IPS-18c (cell line): ENCODE results near the gene MKS1.

Source experiments
- H3K4me3 ChIP-seq: 2 replicates; pipeline ENCODE4 v1.7.0; 2013; ENCODE audit warnings: low read depth, mild to moderate bottlenecking, low read length, moderate library complexity; ENCODE audit not compliant: insufficient read depth
- H3K9me3 ChIP-seq: one replicate; pipeline ENCODE4 v1.6.1; 2013; ENCODE audit warnings: mild to moderate bottlenecking, low read length, moderate library complexity; ENCODE audit not compliant: control insufficient read depth, insufficient read depth

MKS1 gene

GRCh38 chr17:58189436-58190146 lies 29.5 kb downstream of the MKS1 start:
- Histone ChIP-seq H3K4me3 (no peak overlapping the region), H3K9me3 (peaks cover 2% of the 10 kb centered on the region)

- Histone ChIP-seq H3K4me3 (no peak overlapping the region), H3K9me3 (no peaks in the 10 kb centered on the region)
Observed at GRCh38 chr17:58187675-58188074, 31.4 kb downstream of the MKS1 start.

- no peaks in the 10 kb centered on the region for H3K9me3 ChIP-seq
Observed at GRCh38 chr17:58187063-58187462, 32.0 kb downstream of the MKS1 start.

GRCh38 chr17:58186591-58186990 lies 32.5 kb downstream of the MKS1 start:
- no peaks in the 10 kb centered on the region for H3K9me3 ChIP-seq
- H3K4me3 ChIP-seq: no peak overlapping the region

More at GRCh38 chr17:58187063-58187462, 32.0 kb downstream of the MKS1 start:
- no peak overlapping the region for H3K4me3 ChIP-seq

- no peak overlapping the region for H3K4me3 ChIP-seq
- no peaks in the 10 kb centered on the region for H3K9me3 ChIP-seq
Observed at GRCh38 chr17:58184986-58185761, 33.9 kb downstream of the MKS1 start.

- Histone ChIP-seq H3K4me3 (no peak overlapping the region), H3K9me3 (no peaks in the 10 kb centered on the region)
Observed at GRCh38 chr17:58184308-58184985, 34.6 kb downstream of the MKS1 start.

- Histone ChIP-seq H3K9me3 (no peaks in the 10 kb centered on the region), H3K4me3 (no peak overlapping the region)
Observed at GRCh38 chr17:58183514-58183913, 35.5 kb downstream of the MKS1 start.

- H3K4me3 ChIP-seq: no peak overlapping the region
- no peaks in the 10 kb centered on the region for H3K9me3 ChIP-seq
Observed at GRCh38 chr17:58181796-58182195, 37.3 kb downstream of the MKS1 start.

GRCh38 chr17:58176200-58176599 lies 42.9 kb downstream of the MKS1 start:
- Histone ChIP-seq H3K4me3 (no peak overlapping the region), H3K9me3 (no peaks in the 10 kb centered on the region)

GRCh38 chr17:58174871-58175270 lies 44.2 kb downstream of the MKS1 start:
- Histone ChIP-seq H3K4me3 (no peak overlapping the region), H3K9me3 (no peaks in the 10 kb centered on the region)

GRCh38 chr17:58172369-58173071 lies 46.5 kb downstream of the MKS1 start:
- no peak overlapping the region for H3K4me3 ChIP-seq
- no peaks in the 10 kb centered on the region for H3K9me3 ChIP-seq

GRCh38 chr17:58170622-58171021 lies 48.4 kb downstream of the MKS1 start:
- Histone ChIP-seq H3K9me3 (no peaks in the 10 kb centered on the region), H3K4me3 (no peak overlapping the region)

- Histone ChIP-seq H3K4me3 (no peak within 1 kb of the TSS), H3K9me3 (no peaks in the 10 kb centered on the region)
Observed at GRCh38 chr17:58166682-58167081, 52.4 kb downstream of the MKS1 start, which contains the start of gene OR4D2. Gene OR4D2 (plus strand): TSS chr17:58166982. CDS start chr17:58169656, 2,674 bp downstream.

- Histone ChIP-seq H3K4me3 (no peak overlapping the region), H3K9me3 (no peaks in the 10 kb centered on the region)
Observed at GRCh38 chr17:58165981-58166380, 53.1 kb downstream of the MKS1 start.

GRCh38 chr17:58161566-58161965 lies 57.5 kb downstream of the MKS1 start:
- Histone ChIP-seq H3K9me3 (no peaks in the 10 kb centered on the region), H3K4me3 (no peak overlapping the region)

- Histone ChIP-seq H3K9me3 (no peaks in the 10 kb centered on the region), H3K4me3 (no peak overlapping the region)
Observed at GRCh38 chr17:58158181-58158580, 60.9 kb downstream of the MKS1 start.
